K562 (cell line): ENCODE measurements around the gene DPEP2.

ENCODE experiments used
- HMG20B ChIP-seq: fragments of 250-450 bp; sonication (Bioruptor Pico); IDR thresholded peaks from 2 replicates; pipeline ENCODE4 v1.5.0; 2021; ENCODE audit warnings: mild to moderate bottlenecking
- MNT ChIP-seq, 2 experiments: fragments of 450-650 bp; conservative IDR thresholded peaks; 2 replicates each; pipeline ENCODE4 v1.6.1; 2017; ENCODE audit warnings: mild to moderate bottlenecking in 2 of 2, moderate library complexity in 2 of 2
- YY1 ChIP-seq, 3 experiments: IDR thresholded peaks; 2 replicates each; pipeline ENCODE4 v1.6.1; 2011; ENCODE audit warnings: low read length in 2 of 3, mild to moderate bottlenecking in 2 of 3, moderate library complexity in 2 of 3, borderline replicate concordance in 1 of 3, control low read depth in 1 of 3, low read depth in 1 of 3; ENCODE audit not compliant: insufficient read depth in 3 of 3, insufficient replicate concordance in 2 of 3, control insufficient read depth in 1 of 3, insufficient read length in 1 of 3; ENCODE audit errors: extremely low read depth in 1 of 3
- ZHX1 ChIP-seq: fragments of 150-350 bp; conservative IDR thresholded peaks from 2 replicates; pipeline ENCODE4 v1.6.1; 2014; ENCODE audit warnings: low read length
- ZNF780A ChIP-seq: fragments of 250-450 bp; sonication (Bioruptor Pico); IDR thresholded peaks from 2 replicates; pipeline ENCODE4 v1.5.0; 2021; ENCODE audit warnings: mild to moderate bottlenecking

- no peak for TF ChIP-seq YY1 (IDR thresholded peaks at IDR 0.05; ENCODE audit: borderline replicate concordance in 1 of 3, control insufficient read depth in 1 of 3, extremely low read depth in 1 of 3, insufficient read depth in 3 of 3, insufficient read length in 1 of 3, insufficient replicate concordance in 2 of 3, low read depth in 1 of 3, low read length in 2 of 3)
- no peak for TF ChIP-seq HMG20B (CRISPR knock-in tag)
- no peak for TF ChIP-seq ZHX1
- TF ChIP-seq MNT (conservative IDR thresholded peaks at IDR 0.05) = no peak
- no peak for TF ChIP-seq ZNF780A
Measured at GRCh38 chr16:67963292-67963661, 36.0 kb downstream of the DPEP2 start.
